Measurements from ENCODE around the gene RAB24. TPM values are rescaled to one million over a fixed set of nuclear protein-coding genes. Genes with fewer than 3 reads are reported as not detected.
A peak's percentile ranks its signal among the peaks of the same experiment; 100 is the strongest.

The RAB24 gene
- total RNA-seq, 4 donors from 2014 or later: 20.0 to 35.4 (median 31.1) TPM

GRCh38 chr5:177311723-177312648 lies 8.5 kb upstream of the RAB24 start, which contains the start of gene MXD3:
Gene MXD3, minus strand, starts transcription at chr5:177311898. Its CDS starts 68 bp downstream, at chr5:177311830.
- peak; percentile 99 for DNase-seq (ENCODE audit: extremely low spot score)
- peaks cover 20 to 45% (median 26%) of the 10 kb centered on the region in 4 donors for H3K4me1 ChIP-seq
- peak within 1 kb of the TSS in 3 of 4 donors; percentile 13 to 79 (median 60) for H3K27ac ChIP-seq (replicated peaks in 1 of 4)
- H3K9me3 ChIP-seq: no peaks in the 10 kb centered on the region
- TF ChIP-seq EP300 (IDR thresholded peaks at IDR 0.05): no peak
- TF ChIP-seq POLR2AphosphoS5 (IDR thresholded peaks at IDR 0.05): peak in 1 of 2 donors; percentile 63
- H3K36me3 ChIP-seq: peaks cover 4 to 12% (median 9%) of the 10 kb centered on the region in 4 donors
- no peaks in the 10 kb centered on the region for H3K27me3 ChIP-seq
- intact Hi-C loops (cut with DNase I): loop anchor here (10.0 kb wide), 1 partner anchor 143 kb away; no protein-coding TSS in a partner anchor
- WGBS: 2% methylated on average over 24 of the region's 78 CpGs
- peak within 1 kb of the TSS; percentile 54 to 72 (median 61) for H3K4me3 ChIP-seq

GRCh38 chr5:177311392-177311722 lies 7.8 kb upstream of the RAB24 start:
- intact Hi-C loops (cut with DNase I): loop anchor here (10.0 kb wide), 1 partner anchor 143 kb away; no protein-coding TSS in a partner anchor
- WGBS: 0% methylated on average over 3 of the region's 23 CpGs
- Histone ChIP-seq H3K27me3 (no peaks in the 10 kb centered on the region), H3K36me3 (peaks cover 8 to 18% (median 15%) of the 10 kb centered on the region in 4 donors), H3K9me3 (no peaks in the 10 kb centered on the region), H3K4me1 (peaks cover 20 to 45% (median 26%) of the 10 kb centered on the region in 4 donors), H3K4me3 (peak overlapping the region; percentile 54 to 72 (median 61)), H3K27ac (replicated peaks in 1 of 4) (peak overlapping the region in 1 of 4 donors; percentile 79)
- TF ChIP-seq POLR2AphosphoS5 (IDR thresholded peaks at IDR 0.05) (no peak), POLR2A (IDR thresholded peaks at IDR 0.05; ENCODE audit: low read depth) (no peak)
- no peak for DNase-seq (ENCODE audit: extremely low spot score)

- 17% methylated on average over 20 of the region's 20 CpGs for WGBS
These were observed 7.4 kb upstream of the RAB24 start for GRCh38 chr5:177310757-177311391.

DNA sequence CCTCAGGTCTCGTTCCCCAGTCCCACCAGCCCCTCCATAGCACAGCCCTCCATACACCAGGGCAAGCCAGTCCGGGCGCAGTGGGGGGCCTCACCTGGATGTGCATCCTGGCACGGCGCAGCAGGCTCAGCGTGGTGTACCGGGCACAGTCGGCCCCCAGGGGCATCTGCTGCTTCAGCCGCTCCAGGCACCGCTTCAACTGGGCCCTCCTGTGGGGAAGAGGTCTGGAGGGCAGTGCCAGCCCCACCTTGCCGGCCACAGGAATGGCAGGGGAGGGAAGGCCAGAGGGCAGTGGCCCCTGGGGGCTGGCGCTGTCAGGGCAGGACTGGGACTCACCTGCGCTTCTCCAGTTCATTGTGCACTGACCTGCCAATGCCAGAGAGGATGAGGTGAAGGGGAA lies 6.8 kb upstream of the RAB24 start:
- H3K9me3 ChIP-seq: no peaks in the 10 kb centered on the region
- no peak for TF ChIP-seq POLR2A (IDR thresholded peaks at IDR 0.05; ENCODE audit: low read depth)
- no peak for TF ChIP-seq CTCF (IDR thresholded peaks at IDR 0.05)
- no peak for TF ChIP-seq EP300 (IDR thresholded peaks at IDR 0.05)
- TF ChIP-seq POLR2AphosphoS5 (IDR thresholded peaks at IDR 0.05): no peak
- peaks cover 8 to 28% (median 25%) of the 10 kb centered on the region in 4 donors for H3K36me3 ChIP-seq
- H3K4me3 ChIP-seq: no peak overlapping the region
- intact Hi-C loops (cut with DNase I): loop anchor here (10.0 kb wide), 1 partner anchor 144 kb away; no protein-coding TSS in a partner anchor
- H3K27ac ChIP-seq (replicated peaks in 1 of 4): no peak overlapping the region
- no CpG with 5 or more reads among the region's 13 CpGs for WGBS
- no peaks in the 10 kb centered on the region for H3K27me3 ChIP-seq
- no peak for DNase-seq (ENCODE audit: extremely low spot score)
- H3K4me1 ChIP-seq: peaks cover 23 to 51% (median 31%) of the 10 kb centered on the region in 4 donors

More at GRCh38 chr5:177310757-177311391, 7.4 kb upstream of the RAB24 start:
- Histone ChIP-seq H3K27ac (replicated peaks in 1 of 4) (peak overlapping the region in 1 of 4 donors; percentile 79), H3K4me1 (peaks cover 20 to 45% (median 27%) of the 10 kb centered on the region in 4 donors), H3K36me3 (peaks cover 8 to 23% (median 20%) of the 10 kb centered on the region in 4 donors), H3K27me3 (no peaks in the 10 kb centered on the region), H3K9me3 (no peaks in the 10 kb centered on the region), H3K4me3 (peak overlapping the region; percentile 54 to 72 (median 61))
- no peak for DNase-seq (ENCODE audit: extremely low spot score)
- intact Hi-C loops (cut with DNase I): loop anchor here (10.0 kb wide), 1 partner anchor 144 kb away; no protein-coding TSS in a partner anchor
- TF ChIP-seq POLR2AphosphoS5 (IDR thresholded peaks at IDR 0.05): no peak
- TF ChIP-seq EP300 (IDR thresholded peaks at IDR 0.05): no peak
- TF ChIP-seq POLR2A (IDR thresholded peaks at IDR 0.05; ENCODE audit: low read depth): no peak

DNA sequence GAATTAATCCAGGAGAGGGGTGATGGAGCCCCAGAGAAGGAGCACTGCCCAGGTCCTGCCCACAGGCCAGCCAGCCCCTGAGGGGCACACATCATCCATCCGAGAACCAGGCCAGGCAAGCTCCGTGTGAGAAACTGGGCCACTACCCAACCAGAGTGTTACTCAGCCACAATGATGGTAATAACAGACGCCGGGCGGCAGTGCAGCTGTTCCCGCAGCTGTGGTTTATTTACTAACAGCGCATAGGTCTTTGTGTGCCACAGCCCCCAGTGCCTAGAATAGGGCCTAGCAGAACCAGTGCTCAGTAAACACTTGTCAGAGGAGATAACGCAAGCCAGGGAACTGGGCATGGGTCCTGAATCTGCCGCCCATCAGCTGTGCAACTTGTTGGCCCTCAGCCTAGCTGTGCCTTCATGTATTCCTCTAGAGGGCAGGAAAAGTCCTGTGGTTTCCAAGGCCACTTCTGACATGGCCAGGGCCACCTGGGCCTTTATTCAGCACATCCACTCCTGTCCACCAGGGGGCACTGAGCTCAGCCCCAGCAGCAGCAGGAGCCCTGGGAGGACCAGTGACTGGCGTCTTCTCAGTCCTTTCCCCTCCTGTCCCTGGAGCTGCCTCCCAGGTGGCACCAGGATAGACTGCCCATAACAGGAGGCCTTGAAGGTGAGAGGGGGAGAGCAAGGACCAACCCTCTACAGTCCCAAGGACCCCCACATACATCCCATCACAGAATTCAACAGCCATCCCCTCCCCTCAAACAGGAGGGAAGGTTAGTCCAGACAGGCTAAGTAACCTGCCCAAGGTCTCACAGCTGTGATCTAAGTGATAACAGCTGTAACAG lies 6.1 kb upstream of the RAB24 start:
- WGBS: 39% methylated on average over 10 of the region's 10 CpGs
- Histone ChIP-seq H3K4me3 (no peak overlapping the region), H3K27me3 (no peaks in the 10 kb centered on the region), H3K9me3 (no peaks in the 10 kb centered on the region), H3K4me1 (peaks cover 30 to 58% (median 38%) of the 10 kb centered on the region in 4 donors), H3K36me3 (peaks cover 8 to 34% (median 29%) of the 10 kb centered on the region in 4 donors), H3K27ac (replicated peaks in 1 of 4) (no peak overlapping the region)
- intact Hi-C loops (cut with DNase I): loop anchor here (10.0 kb wide), 2 partner anchors 145 to 195 kb away; no protein-coding TSS in a partner anchor
- TF ChIP-seq POLR2AphosphoS5 (IDR thresholded peaks at IDR 0.05): no peak
- peak; percentile 58 to 94 (median 67) for TF ChIP-seq CTCF (IDR thresholded peaks at IDR 0.05)
- no peak for DNase-seq (ENCODE audit: extremely low spot score)

Measured in esophagus muscularis mucosa (tissue), 4 donors.